GM12874 (cell line): ENCODE data around the gene WDPCP.

Experiments
- CTCF ChIP-seq: IDR thresholded peaks from 2 replicates; pipeline ENCODE4 v1.5.1; 2011; ENCODE audit warnings: low read depth, mild to moderate bottlenecking, control low read depth, low read length, moderate library complexity; ENCODE audit not compliant: insufficient read depth

WDPCP gene

GRCh38 chr2:63514781-63515180 is 73.5 kb downstream of the WDPCP start:
- no peak for TF ChIP-seq CTCF

- TF ChIP-seq CTCF: no peak
Observed at GRCh38 chr2:63514237-63514716, 74.0 kb downstream of the WDPCP start.

- no peak for TF ChIP-seq CTCF
Observed at GRCh38 chr2:63506320-63506719, 82.0 kb downstream of the WDPCP start.

- no peak for TF ChIP-seq CTCF
Observed at GRCh38 chr2:63503818-63504217, 84.5 kb downstream of the WDPCP start.

GRCh38 chr2:63500398-63500797 is 87.9 kb downstream of the WDPCP start:
- no peak for TF ChIP-seq CTCF

- no peak for TF ChIP-seq CTCF
Observed at GRCh38 chr2:63497576-63497975, 90.7 kb downstream of the WDPCP start.

GRCh38 chr2:63494968-63495367 is 93.3 kb downstream of the WDPCP start:
- TF ChIP-seq CTCF: no peak

- TF ChIP-seq CTCF: no peak
Observed at GRCh38 chr2:63494100-63494499, 94.2 kb downstream of the WDPCP start.
